GM10847 (cell line): ENCODE measurements around the gene SSX5.

Experiments used
- POLR2A ChIP-seq: IDR thresholded peaks from 2 replicates; pipeline ENCODE4 v1.6.1; 2011; ENCODE audit not compliant: insufficient read length; ENCODE audit errors: extremely low read depth

SSX5 gene

DNA sequence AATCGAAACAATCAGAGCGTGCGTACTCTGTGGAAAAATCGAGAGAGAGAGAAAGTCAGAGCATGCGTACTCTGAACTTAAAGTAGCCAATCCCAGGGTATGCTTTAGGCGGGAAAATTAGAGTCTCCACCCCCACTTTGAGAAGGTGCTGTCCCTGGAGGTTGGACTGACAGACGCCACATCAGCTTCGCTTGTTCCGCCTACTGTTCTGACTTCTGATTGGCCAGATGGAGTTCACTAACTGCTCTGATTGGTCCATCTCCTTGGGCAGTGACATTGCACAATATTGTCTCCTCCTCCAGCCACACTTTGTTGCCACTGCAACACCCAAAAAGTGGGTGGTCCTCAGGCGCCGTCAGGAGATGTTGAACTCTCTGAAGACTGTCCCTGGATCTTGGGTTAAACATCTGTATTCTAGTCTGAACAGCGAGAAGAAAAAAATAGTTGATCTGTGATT is at the start of gene SSX5:
TSS of gene SSX5 (minus strand) at position 51 of the 457 bp plus-strand sequence. CDS start 1,437 bp downstream, outside the sequence.
- no peak for TF ChIP-seq POLR2A

- no peak for TF ChIP-seq POLR2A
Measured at GRCh38 chrX:48180811-48181210, 15.8 kb downstream of the SSX5 start.

DNA sequence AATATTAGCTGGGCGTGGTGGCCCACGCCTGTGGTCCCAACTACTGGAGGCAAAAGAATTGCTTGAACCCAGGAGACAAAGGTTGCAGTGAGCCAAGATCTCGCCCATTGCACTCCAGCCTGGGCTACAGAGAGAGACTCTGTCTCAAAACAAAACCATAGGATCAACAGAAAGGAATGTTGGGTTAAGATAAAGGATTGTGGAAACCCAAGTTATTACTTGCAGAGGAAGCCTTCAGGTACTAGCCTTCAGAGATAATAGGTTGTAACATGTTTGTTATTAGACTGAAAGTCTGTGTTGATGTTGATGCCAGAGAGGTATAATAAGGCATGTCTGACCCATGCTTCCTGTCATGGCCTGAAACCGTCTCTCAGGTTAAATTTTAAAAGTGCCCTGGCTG is 16.9 kb downstream of the SSX5 start:
- no peak for TF ChIP-seq POLR2A

- no peak for TF ChIP-seq POLR2A
Measured at GRCh38 chrX:48165241-48165640, 31.4 kb downstream of the SSX5 start.

GRCh38 chrX:48156014-48156413 is 40.6 kb downstream of the SSX5 start:
- TF ChIP-seq POLR2A, result no peak

GRCh38 chrX:48154796-48155195 is 41.8 kb downstream of the SSX5 start:
- TF ChIP-seq POLR2A, result no peak

DNA sequence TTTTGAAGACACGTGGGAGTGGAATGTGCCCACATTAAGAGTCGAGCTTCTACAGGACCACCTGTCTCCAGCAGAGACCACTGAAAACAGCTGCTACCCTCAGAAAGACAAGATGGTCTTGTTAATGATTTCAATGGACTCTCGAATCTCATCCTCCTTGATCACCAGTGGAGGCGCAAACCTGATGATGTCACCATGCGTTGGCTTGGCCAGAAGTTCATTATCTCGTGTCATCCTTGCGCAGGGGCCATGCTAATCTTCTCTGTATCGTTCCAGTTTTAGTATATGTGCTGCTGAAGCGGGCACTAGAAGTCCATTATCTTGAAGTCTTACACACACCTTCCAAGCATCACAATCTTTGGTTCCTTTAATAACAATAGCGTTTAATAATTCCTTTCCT is 42.8 kb downstream of the SSX5 start:
- TF ChIP-seq POLR2A, result no peak
